CD4-positive, alpha-beta T cell (primary cell): ENCODE data around the gene ZRSR2. TPM values are rescaled to one million over a fixed set of nuclear protein-coding genes. Genes with fewer than 3 reads are reported as not detected.

ENCODE experiments used
- ATAC-seq: fragments of 200-7000 bp; cut with Tn5 transposase; one replicate; pipeline ENCODE4 v1.10.0; 2022; ENCODE audit warnings: mild to moderate bottlenecking; ENCODE audit not compliant: poor library complexity
- CTCF ChIA-PET: fragments of 350-600 bp; sonication (Branson Sonifier 250); formaldehyde crosslinking; loops from one replicate; lab custom pipeline; 2021; ENCODE audit warnings: antibody characterized with exemption, inconsistent platforms; lab: Charles Lee
- POLR2A ChIA-PET: fragments of 350-600 bp; sonication (Branson Sonifier 250); formaldehyde crosslinking; loops from one replicate; lab custom pipeline; 2021; ENCODE audit warnings: antibody characterized with exemption, inconsistent platforms; lab: Charles Lee
- DNase-seq, 14 experiments: peaks; one replicate each; pipeline ENCODE4 v3.0.0-alpha.2; 2013 to 2020; ENCODE audit warnings: mixed read lengths in 2 of 14
- H3K27ac ChIP-seq, 2 donors: one replicate each; pipeline versions ENCODE4 v1.5.1 to v1.7.0; 2013; ENCODE audit warnings: low read length in 2 of 2, low read depth in 1 of 2, mild to moderate bottlenecking in 1 of 2
- H3K27me3 ChIP-seq, 2 experiments: 1 replicate in 1 of 2; 2 replicates in 1 of 2; pipeline versions ENCODE4 v1.6.1 to v1.7.0; 2013; ENCODE audit warnings: low read length in 2 of 2, control low read depth in 1 of 2, mild to moderate bottlenecking in 1 of 2, moderate library complexity in 1 of 2; ENCODE audit not compliant: insufficient read depth in 2 of 2, control insufficient read depth in 1 of 2
- H3K36me3 ChIP-seq: one replicate; pipeline ENCODE4 v1.6.1; 2013; ENCODE audit warnings: low read length, control low read depth; ENCODE audit not compliant: insufficient read depth
- H3K4me1 ChIP-seq: one replicate; pipeline ENCODE4 v1.6.1; 2013; ENCODE audit warnings: low read length, control low read depth; ENCODE audit not compliant: insufficient read depth
- H3K4me3 ChIP-seq: one replicate; pipeline ENCODE4 v1.5.1; 2013; ENCODE audit warnings: mild to moderate bottlenecking, low read length, moderate library complexity
- H3K9me3 ChIP-seq, 2 experiments: 1 replicate in 1 of 2; 2 replicates in 1 of 2; pipeline versions ENCODE4 v1.6.1 to v1.7.0; 2013; ENCODE audit warnings: low read length in 2 of 2, mild to moderate bottlenecking in 2 of 2, control low read depth in 1 of 2, moderate library complexity in 1 of 2; ENCODE audit not compliant: control insufficient read depth in 1 of 2, insufficient read depth in 1 of 2
- H3K27ac Mint-ChIP-seq: one replicate; pipeline ENCODE4 v1.8.0; 2020; ENCODE audit warnings: mixed read lengths
- H3K27me3 Mint-ChIP-seq: one replicate; pipeline ENCODE4 v1.8.0; 2021; ENCODE audit warnings: mixed read lengths
- H3K36me3 Mint-ChIP-seq: one replicate; pipeline ENCODE4 v1.8.0; 2021; ENCODE audit warnings: low read depth, mixed read lengths
- H3K4me1 Mint-ChIP-seq: one replicate; pipeline ENCODE4 v1.8.0; 2021; ENCODE audit warnings: low read depth, mixed read lengths
- H3K4me3 Mint-ChIP-seq: one replicate; pipeline ENCODE4 v1.8.0; 2020; ENCODE audit warnings: mild to moderate bottlenecking, mixed read lengths
- H3K9me3 Mint-ChIP-seq: one replicate; pipeline ENCODE4 v1.8.0; 2020; ENCODE audit warnings: mixed read lengths
- intact Hi-C, 2 experiments: fragments of 100-400 bp; cut with DNase I in 1 of 2; cut with micrococcal nuclease in 1 of 2; formaldehyde crosslinking; loops; one replicate each; pipeline versions ENCODE4 v1.15.1 to v1.9.0; 2023 to 2025; cut with DNase I, micrococcal nuclease
- total RNA-seq, 174 experiments: library from RNA in 2 of 174; stranded (reverse) in 2 of 174; gene quantifications; one replicate each; pipeline ENCODE4 v1.2.3 and lab custom pipeline; 2021 to 2026
- TF ChIP-seq, protein P1 (sequence below): fragments of 200-600 bp; IDR thresholded peaks from one replicate; pipeline ENCODE4 v1.8.0; 2022; ENCODE audit warnings: antibody characterized with exemption, mild to moderate bottlenecking

ZRSR2 gene
- total RNA-seq, 2 experiments from 2014 or later: 18.4 to 21.1 TPM

DNA sequence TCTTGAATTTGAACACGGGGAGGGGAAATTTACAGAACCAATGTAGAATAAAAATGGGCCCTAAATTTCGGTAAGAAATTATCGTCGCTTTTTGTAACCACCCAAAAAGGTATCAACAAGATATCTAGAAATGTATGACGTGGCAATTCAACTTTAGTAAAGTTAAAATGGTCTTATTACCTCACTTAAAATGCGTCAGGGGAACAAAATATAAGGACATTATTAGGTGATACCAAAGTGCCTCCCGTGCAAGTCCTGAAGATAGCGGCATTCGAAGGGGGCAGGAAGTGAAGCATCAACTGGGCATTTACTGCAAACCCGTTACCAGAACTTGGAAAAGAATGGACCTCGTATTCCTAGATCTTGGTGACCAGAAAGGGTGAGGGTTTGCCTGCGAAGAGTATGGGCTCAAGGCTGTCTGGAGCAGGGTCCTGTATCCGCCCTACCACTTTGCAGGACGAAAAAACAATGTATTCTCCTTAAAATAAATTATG lies 63.3 kb downstream of the ZRSR2 start:
- H3K27me3 Mint-ChIP-seq: no peaks in the 10 kb centered on the region
- H3K27ac Mint-ChIP-seq: peak overlapping the region; percentile 100
- peak overlapping the region; percentile 84 for H3K4me3 Mint-ChIP-seq
- DNase-seq: peak in 2 of 14 experiments; percentile 5
- peaks cover 43% of the 10 kb centered on the region for H3K4me1 Mint-ChIP-seq
- peaks cover 29% of the 10 kb centered on the region for H3K36me3 Mint-ChIP-seq
- Histone ChIP-seq H3K27ac (peak overlapping the region in 1 of 2 donors; percentile 29), H3K27me3 (no peaks in the 10 kb centered on the region), H3K36me3 (no peaks in the 10 kb centered on the region), H3K9me3 (no peaks in the 10 kb centered on the region), H3K4me3 (peak overlapping the region; percentile 59), H3K4me1 (peaks cover 5% of the 10 kb centered on the region)
- no peak for ATAC-seq
- ChIA-PET POLR2A (no interaction called here), CTCF (no interaction called here)
- no peaks in the 10 kb centered on the region for H3K9me3 Mint-ChIP-seq
- intact Hi-C loops: loop anchor here (2.0 to 10.0 kb wide), 7 partner anchors 61 to 1011 kb away; partner anchors contain the start of genes CTPS2 (in 1 of the 2), PIGA (in 1 of the 2), SYAP1 (in 1 of the 2) and TXLNG (in 1 of the 2)
- TF ChIP-seq, protein P1, sequence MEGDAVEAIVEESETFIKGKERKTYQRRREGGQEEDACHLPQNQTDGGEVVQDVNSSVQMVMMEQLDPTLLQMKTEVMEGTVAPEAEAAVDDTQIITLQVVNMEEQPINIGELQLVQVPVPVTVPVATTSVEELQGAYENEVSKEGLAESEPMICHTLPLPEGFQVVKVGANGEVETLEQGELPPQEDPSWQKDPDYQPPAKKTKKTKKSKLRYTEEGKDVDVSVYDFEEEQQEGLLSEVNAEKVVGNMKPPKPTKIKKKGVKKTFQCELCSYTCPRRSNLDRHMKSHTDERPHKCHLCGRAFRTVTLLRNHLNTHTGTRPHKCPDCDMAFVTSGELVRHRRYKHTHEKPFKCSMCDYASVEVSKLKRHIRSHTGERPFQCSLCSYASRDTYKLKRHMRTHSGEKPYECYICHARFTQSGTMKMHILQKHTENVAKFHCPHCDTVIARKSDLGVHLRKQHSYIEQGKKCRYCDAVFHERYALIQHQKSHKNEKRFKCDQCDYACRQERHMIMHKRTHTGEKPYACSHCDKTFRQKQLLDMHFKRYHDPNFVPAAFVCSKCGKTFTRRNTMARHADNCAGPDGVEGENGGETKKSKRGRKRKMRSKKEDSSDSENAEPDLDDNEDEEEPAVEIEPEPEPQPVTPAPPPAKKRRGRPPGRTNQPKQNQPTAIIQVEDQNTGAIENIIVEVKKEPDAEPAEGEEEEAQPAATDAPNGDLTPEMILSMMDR: no peak

DNA sequence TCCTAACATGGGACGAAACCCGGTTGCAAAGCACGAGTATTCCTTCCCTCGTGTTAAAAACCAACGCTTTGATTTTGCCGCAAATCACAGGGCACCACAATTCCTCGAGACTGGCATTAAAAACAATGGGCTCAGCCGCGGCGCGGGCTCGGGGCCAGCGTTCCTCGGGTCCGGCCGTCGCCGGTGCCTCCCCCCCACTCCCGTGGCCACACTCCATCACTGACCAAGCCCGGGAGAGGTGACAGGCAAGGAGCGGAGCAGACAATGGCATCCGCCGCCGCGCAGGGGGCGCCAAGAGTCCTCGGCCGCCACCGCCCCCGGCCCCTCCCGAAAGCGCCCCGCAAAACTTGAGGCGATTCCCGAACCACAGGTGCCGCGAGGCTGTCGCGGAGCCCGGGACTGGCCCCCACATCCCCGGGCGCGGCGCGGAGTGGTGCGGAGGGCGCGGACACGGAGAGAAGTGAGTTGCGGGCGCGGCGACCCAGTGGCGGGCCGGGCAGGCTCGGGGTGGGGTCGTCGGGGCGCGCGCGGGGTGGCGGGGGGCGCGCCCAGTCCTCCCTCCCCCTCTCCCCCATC lies 63.9 kb downstream of the ZRSR2 start:
- peak overlapping the region; percentile 100 for H3K27ac Mint-ChIP-seq
- H3K9me3 Mint-ChIP-seq: no peaks in the 10 kb centered on the region
- H3K4me3 Mint-ChIP-seq: peak overlapping the region; percentile 84
- peak in 13 of 14 experiments; percentile 3 to 66 (median 34) for DNase-seq
- POLR2A ChIA-PET: interaction anchor here (0.6 to 2.7 kb wide), 15 partner anchors 9 to 1093 kb away, joined by 3 to 44 read pairs (median 4); partner anchors contain the start of genes CA5B, PIGA, RBBP7 and REPS2
- Histone ChIP-seq H3K4me3 (peak overlapping the region; percentile 59), H3K9me3 (no peaks in the 10 kb centered on the region), H3K4me1 (peaks cover 5% of the 10 kb centered on the region), H3K36me3 (no peaks in the 10 kb centered on the region), H3K27ac (peak overlapping the region in 1 of 2 donors; percentile 29), H3K27me3 (no peaks in the 10 kb centered on the region)
- H3K4me1 Mint-ChIP-seq: peaks cover 43% of the 10 kb centered on the region
- ATAC-seq: peak; percentile 13
- CTCF ChIA-PET: interaction anchor here (0.6 to 1.2 kb wide), 3 partner anchors 65 to 116 kb away, joined by 3 to 5 read pairs (median 3); partner anchors contain the start of gene CA5B
- intact Hi-C loops: loop anchor here (2.0 to 10.0 kb wide), 7 partner anchors 62 to 1011 kb away; partner anchors contain the start of genes CTPS2 (in 1 of the 2), PIGA (in 1 of the 2), SYAP1 (in 1 of the 2) and TXLNG (in 1 of the 2)
- H3K27me3 Mint-ChIP-seq: no peaks in the 10 kb centered on the region
- TF ChIP-seq, protein P1: peak; percentile 37
- H3K36me3 Mint-ChIP-seq: peaks cover 29% of the 10 kb centered on the region

DNA sequence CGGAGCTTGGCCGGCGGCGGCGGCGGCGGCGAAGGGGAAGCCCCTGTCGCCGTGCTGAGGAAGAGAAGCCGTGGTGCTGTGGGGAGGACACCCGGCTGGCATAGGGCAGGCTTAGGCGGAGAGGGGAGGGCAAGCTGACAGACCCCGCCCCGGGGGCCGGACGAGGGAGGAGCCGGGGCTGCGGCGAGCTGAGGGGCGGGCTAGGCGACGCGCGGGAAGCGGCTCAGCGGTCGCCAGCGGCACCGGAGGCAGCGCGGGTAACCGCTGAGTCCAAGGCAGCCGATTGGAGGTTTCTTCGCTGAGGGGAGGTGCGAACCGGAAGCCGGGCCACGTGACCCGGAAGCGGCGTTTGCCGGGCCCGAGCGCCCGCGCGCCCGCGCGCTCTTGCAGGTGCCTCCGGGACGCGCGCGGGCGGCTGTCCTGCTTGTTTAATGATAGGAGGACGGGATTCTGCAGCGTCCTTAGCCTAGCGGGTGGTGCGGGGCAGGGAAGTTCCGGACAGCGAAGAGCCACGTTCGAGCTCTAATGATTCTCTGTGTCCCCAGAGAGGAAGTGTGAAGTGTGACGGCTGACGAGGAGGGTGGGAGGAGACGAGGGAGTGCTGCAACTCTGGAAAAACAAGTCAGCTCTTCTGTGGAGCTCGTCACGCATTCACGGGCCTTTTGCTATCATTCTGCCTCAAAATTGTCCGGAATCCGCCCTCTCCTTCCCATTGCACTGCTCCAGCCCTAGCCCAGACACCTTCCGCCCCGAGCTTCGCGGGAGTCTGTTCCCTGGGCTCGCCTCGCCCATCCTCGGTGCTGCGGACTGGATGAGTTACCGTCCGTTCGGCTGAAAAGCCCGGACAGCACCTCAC lies 64.7 kb downstream of the ZRSR2 start, which contains the start of gene AP1S2:
TSS of gene AP1S2 (minus strand) at position 102 of the 856 bp plus-strand sequence. CDS start 2,289 bp downstream, outside the sequence.
- Histone ChIP-seq H3K27ac (peak within 1 kb of the TSS; percentile 87 to 89), H3K4me3 (peak within 1 kb of the TSS; percentile 81), H3K9me3 (no peaks in the 10 kb centered on the region), H3K27me3 (no peaks in the 10 kb centered on the region), H3K36me3 (no peaks in the 10 kb centered on the region), H3K4me1 (peaks cover 5% of the 10 kb centered on the region)
- intact Hi-C loops: loop anchor here (2.0 to 10.0 kb wide), 7 partner anchors 63 to 1010 kb away; partner anchors contain the start of genes CTPS2 (in 1 of the 2), PIGA (in 1 of the 2), SYAP1 (in 1 of the 2) and TXLNG (in 1 of the 2)
- H3K27me3 Mint-ChIP-seq: no peaks in the 10 kb centered on the region
- H3K27ac Mint-ChIP-seq: peak within 1 kb of the TSS; percentile 100
- H3K36me3 Mint-ChIP-seq: peaks cover 23% of the 10 kb centered on the region
- ChIA-PET CTCF (interaction anchor here (0.6 to 1.2 kb wide), 6 partner anchors 65 to 180 kb away, joined by 3 to 5 read pairs (median 3); partner anchors contain the start of gene CA5B), POLR2A (interaction anchor here (0.6 to 2.7 kb wide), 24 partner anchors 10 to 1092 kb away, joined by 3 to 44 read pairs (median 4); partner anchors contain the start of genes CA5B, PIGA, RBBP7 and REPS2)
- peak within 1 kb of the TSS; percentile 97 for H3K4me3 Mint-ChIP-seq
- H3K4me1 Mint-ChIP-seq: peaks cover 38% of the 10 kb centered on the region
- TF ChIP-seq, protein P1: no peak
- DNase-seq (peak; percentile 84 to 99 (median 94)), ATAC-seq (peak; percentile 94)
- no peaks in the 10 kb centered on the region for H3K9me3 Mint-ChIP-seq
